Middle frontal gyrus (tissue), 1 donor: ENCODE measurements around the gene SYCN.
"Not testable (repeated sequence)": the region's sequence is repeated elsewhere in the genome, so short reads cannot be mapped to it uniquely, and the experiment has no call there.

ENCODE experiments used
- DNase-seq: peaks from one replicate; pipeline ENCODE4 v3.0.0-alpha.2; 2015; ENCODE audit warnings: low spot score; ENCODE audit errors: extremely low spot score

Gene SYCN

DNA sequence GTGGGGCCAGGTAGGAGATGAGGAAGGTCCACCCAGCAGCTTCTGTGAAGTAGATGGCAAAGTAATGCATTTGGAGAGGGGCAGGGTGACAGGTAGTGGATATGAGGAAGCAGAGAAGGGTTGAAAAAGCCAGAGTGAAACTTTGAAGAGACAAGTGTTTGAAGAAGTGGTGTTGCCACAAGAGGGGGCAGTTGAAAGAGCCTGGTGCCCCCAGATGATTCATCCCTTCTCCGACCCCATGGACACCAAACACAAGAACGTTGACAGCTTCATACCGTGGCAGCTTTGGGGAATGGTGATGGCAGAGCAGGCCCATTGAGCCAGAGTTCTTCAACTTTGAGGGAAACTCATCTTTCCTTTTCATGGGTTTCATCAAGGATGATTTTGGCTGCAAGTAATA lies 20.8 kb upstream of the SYCN start:
- no peak for DNase-seq

DNA sequence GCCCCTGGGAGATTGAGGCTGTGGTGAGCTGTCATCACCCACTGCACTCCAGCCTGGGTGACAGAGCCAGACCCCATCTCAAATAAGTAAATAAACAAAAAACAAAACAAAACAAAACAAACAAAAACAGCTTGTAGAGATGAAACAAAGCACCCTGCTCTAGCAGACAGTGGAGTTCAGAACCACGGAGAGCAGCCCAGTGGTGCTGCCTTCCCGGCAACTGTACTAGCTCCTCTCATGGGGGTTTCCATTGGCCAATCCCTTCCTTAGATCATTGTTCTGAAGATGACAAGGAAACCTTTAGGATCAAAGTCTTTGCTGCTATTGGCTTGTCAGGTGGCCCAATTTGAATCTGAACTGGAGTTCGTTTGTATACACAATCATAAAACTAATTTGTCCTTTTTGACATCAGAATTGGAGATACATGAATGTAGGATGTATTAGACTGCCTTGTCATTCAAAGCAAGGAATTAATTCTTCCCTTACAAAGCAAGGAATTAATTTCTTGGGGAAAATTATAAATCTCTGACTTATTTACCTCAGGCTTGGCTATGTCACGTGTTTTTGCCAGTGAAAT lies 19.7 kb upstream of the SYCN start:
- no peak for DNase-seq

- DNase-seq = not testable (repeated sequence)
These were observed 15.0 kb upstream of the SYCN start for GRCh38 chr19:39219108-39219507.

DNA sequence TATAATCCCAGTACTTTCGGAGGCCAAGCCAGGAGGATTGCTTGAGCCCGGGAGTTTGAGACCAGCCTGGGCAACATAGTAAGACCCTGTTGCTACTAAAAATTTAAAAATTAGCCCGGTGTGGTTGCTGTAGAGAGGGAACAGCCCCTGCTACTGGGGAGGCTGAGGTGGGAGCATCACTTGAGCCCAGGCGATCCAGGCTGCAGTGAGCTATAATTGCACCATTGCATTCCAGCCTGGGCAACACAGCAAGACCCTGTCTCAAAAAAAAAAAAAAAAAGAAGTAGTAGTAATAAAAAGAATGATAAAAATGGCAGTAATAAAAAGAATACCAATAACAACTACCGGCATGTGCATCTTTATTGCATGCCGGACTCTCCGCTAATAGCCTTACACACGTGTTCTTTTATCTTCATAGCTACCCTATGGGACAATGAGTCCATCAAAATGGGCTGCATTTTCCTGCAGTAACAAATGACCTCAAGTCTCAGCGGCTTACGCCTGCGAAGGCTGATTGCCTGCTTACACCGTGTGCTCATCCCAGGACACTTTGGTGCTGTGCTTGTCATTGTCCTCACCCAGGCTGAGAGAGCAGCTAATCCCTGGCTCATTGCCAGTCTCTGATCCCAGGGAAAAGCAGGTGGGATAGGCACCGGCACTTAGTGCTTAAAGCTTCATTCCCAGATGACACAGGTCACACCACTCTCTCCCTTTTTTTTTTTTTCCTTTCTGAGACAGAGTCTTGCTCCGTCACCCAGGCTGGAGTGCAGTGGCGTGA lies 14.4 kb upstream of the SYCN start:
- DNase-seq = no peak

DNA sequence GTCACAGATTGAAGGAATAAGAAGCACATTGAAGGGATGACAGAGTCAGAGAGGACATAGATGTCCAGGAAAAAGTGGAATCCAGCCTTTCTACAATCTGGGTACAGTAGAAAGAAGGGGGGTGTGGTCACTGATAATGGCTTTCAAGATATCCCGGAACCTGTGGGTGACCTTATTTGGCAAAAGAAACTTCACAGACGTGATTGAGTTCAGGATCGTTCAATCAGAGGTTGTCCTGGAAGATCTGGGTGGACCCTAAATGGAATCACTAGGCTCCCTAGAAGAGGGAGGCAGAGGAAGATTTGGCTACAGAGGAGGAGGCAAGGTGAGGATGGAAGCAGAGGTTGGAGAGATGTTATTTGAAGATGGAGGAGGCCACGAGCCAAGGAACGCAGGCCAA lies 13.0 kb upstream of the SYCN start:
- DNase-seq = no peak

- not testable (repeated sequence) for DNase-seq
These were observed 11.3 kb upstream of the SYCN start for GRCh38 chr19:39215323-39215722.

DNA sequence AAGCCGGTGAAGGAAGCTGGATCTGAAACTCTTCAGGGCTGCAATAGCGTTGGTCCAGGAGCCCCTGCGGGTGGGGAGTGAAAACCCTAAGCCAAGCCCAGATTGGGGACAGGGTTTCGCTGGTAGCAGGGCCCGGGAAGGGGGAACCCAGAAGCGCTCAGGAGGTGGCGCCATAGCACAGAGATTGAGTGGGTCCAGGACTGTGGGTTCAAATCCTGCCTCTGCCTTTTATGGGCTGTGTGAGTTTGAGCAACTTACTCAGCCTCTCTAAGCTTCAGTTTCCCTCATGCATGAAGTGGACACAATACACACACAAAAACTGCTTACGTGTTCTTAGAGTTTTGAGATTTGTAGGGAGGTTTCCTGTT lies 8.3 kb upstream of the SYCN start:
- DNase-seq = no peak

DNA sequence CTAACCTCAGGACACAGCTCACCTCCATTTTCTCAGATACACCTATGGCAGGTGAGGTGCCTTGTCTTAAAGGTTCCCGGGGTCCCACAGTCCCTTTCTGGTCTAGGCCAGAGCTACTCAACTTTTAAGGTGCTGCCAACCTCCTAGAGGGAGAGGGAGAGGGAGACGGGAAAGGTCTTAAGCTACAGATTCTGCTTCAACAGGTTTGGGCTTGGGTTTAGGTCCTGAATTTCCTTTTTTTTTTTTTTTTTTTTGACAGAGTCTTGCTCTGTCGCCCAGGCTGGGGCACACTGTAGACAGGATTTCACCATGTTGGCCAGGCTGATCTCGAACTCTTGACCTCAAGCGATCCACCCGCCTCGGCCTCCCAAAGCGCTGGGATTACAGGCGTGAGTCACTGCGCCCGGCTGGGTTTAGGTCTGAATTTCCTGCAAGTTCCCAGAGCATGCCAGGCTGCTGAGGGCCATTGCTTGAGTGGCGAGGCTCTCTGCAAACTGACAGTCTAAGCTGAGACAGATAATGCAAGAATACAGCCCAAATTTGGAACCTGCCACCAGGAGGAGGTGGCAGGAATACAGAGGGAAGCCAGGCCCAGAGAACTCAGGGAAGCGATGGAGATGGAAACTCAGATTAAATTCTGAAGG lies 7.8 kb upstream of the SYCN start:
- no peak for DNase-seq

DNA sequence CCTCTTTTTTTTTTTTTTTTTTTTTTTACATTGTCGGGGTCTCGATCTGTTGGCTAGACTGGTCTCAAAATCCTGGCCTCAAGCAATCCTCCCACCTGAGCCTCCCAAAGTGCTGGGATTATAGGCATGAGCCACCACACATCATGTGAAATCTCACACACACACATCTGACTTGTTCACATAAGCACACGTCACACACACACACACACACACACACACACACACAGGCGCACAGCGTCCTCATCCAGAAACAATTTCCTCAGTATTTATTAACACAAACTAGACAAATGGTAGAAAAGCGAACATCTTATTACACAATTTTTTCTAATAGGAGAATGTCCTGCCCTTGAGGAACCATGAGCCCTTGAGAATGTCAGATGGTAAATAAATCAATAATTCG lies 5.1 kb upstream of the SYCN start:
- DNase-seq = no peak

DNA sequence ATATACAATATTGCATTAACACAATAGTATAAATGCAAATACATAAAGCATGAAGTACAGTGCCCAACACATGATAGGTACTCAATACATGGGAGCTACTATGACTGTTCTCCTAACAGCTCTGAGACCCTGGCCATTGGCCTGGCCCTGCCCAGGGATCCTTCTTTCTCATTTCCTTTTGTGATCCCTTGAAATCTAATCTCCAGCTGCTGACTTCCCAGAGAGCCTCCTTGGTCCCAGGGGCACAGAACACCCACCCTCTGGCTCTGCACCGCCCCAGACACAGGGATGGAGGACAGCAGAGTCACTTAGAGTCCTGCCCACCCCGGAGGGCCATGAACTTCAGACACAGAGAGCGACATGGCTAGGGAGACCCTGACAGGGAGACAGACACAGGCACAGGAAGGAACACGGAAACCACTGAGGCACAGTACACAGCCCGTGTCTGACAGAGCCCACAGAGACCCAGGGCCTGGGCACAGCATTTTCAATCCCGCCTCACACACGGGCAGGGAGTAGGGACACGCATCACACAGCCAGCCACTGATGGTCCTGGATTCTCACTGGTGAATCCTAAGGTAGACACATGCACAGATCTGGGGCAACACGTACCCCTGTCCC lies 4.2 kb upstream of the SYCN start:
- no peak for DNase-seq

GRCh38 chr19:39207293-39207836 lies 3.3 kb upstream of the SYCN start:
- no peak for DNase-seq

GRCh38 chr19:39206122-39206521 lies 2.1 kb upstream of the SYCN start:
- no peak for DNase-seq

- no peak for DNase-seq
These were observed 1.3 kb upstream of the SYCN start for GRCh38 chr19:39205449-39205764.

DNA sequence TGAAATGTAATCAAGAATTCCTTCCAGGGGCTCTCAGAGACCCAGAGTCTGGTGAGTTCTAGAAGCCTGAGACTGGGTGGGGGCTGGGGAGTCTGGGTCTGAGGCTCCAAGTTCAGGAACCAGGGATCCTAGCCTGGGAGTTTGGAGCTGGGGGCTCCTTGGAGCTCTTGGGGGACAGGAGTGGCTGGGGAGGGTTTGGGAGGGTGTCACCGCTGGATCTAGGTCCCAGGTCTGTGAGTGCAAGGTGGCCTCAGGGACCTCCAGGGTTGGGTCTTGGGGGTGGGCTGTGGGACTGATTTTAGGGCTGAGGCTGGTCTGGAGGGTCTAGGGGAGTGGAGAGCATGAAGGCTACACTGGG lies 1.1 kb downstream of the SYCN start:
- no peak for DNase-seq

DNA sequence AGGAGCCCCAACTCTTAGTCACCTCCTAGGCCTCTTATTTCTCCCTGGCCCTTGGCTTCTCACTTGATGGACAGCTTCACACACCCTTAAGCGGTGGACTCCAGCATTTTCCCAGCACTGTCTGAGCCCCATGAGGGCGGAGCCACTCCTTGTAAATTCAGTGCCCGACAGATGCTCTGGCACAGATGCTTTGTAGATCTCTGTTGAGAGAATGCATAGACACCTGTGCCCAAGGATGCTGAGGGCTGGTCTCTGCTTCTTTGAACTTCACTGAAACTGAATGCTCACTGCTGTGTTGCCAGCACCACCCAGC lies 3.3 kb downstream of the SYCN start:
- no peak for DNase-seq

GRCh38 chr19:39200066-39200802 lies 3.8 kb downstream of the SYCN start:
- no peak for DNase-seq

DNA sequence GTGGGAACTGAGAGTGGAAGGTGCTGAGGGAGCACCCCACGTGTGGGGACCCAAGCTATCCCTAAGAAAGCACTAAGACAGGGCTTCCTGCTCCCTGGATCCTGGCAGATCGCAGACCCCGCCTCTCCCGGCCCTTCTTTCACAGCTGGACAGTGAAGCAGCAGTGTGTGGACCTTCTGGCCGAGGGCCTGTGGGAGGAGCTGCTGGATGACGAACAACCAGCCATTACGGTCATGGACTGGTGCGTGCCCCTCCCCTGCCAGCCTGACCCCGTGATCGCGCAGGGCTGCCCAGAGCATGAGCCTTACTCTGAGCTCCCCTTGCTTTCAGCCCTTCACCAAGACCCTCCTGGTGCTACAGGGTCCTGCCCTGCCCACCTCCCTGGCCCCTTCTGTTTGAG lies 5.0 kb downstream of the SYCN start:
- no peak for DNase-seq

- no peak for DNase-seq
These were observed 6.3 kb downstream of the SYCN start for GRCh38 chr19:39197808-39198207.

DNA sequence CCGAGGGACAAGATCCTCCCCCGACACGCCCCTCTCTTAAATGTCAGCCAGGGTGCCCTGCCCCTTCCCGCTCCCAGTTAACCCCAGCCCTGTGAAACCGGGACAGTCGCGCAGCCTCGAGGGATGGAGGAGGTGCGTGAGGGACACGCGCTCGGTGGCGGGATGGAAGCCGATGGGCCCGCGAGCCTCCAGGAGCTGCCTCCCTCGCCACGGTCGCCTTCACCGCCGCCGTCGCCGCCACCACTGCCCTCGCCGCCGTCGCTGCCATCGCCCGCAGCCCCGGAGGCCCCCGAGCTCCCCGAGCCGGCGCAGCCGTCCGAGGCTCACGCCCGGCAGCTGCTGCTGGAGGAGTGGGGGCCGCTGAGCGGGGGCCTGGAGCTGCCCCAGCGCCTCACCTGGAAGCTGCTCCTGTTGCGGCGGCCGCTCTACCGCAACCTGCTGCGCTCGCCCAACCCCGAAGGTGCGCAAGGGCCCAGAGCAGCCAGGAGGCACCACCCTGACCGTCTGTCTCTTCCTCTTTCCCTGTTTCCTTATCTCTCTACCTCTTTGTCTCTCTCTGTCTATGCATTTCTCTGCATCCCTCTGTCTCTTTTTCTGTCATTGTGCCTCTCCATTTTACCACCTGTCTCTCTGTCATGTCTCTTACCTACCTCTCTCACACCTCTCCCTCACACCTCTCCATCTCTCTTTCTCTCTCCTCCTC lies 7.1 kb downstream of the SYCN start, which contains the start of gene NCCRP1:
Gene NCCRP1 (plus strand): TSS at position 105 of the 703 bp plus-strand sequence. CDS start 19 bp downstream, at position 124.
- DNase-seq = no peak

GRCh38 chr19:39196320-39196719 lies 7.7 kb downstream of the SYCN start:
- no peak for DNase-seq

DNA sequence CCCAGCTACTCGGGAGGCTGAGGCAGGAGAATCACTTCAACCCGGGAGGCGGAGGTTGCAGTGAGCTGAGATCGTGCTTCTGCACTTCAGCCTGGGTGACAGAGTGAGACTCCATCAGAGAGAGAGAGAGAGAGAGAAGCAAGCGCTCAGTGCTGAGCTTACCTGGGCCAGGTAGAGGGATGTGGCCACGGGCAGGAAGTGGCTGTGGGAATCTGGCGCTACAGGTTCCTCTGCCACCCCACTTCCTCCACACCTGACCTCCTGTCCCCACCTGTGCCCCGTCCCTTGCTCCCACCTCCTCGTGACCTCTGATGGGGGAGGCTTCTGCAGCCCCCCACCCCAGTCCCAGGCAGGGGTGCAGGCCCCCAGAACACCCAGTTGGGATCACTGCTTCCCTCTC lies 8.3 kb downstream of the SYCN start:
- no peak for DNase-seq
